Lower lobe of right lung (tissue), 2 donors: ENCODE measurements around the gene OR4C11. TPM values are rescaled to one million over a fixed set of nuclear protein-coding genes. Genes with fewer than 3 reads are reported as not detected.

Experiments used
- ATAC-seq, 2 donors: fragments of 200-7000 bp; cut with Tn5 transposase; one replicate each; pipeline ENCODE4 v1.9.1; 2020 to 2022; ENCODE audit warnings: mild to moderate bottlenecking in 2 of 2, moderate library complexity in 2 of 2
- DNase-seq: peaks from one replicate; pipeline ENCODE4 v3.0.0-alpha.2; 2020
- H3K27ac ChIP-seq: fragments of 200-600 bp; one replicate; pipeline ENCODE4 v1.8.0; 2022
- H3K27me3 ChIP-seq: fragments of 200-600 bp; one replicate; pipeline ENCODE4 v1.8.0; 2022; ENCODE audit warnings: low read depth
- H3K36me3 ChIP-seq: fragments of 200-600 bp; one replicate; pipeline ENCODE4 v1.8.0; 2022; ENCODE audit warnings: mild to moderate bottlenecking
- H3K4me1 ChIP-seq: fragments of 200-600 bp; one replicate; pipeline ENCODE4 v1.8.0; 2022
- H3K4me3 ChIP-seq: fragments of 200-600 bp; one replicate; pipeline ENCODE4 v1.8.0; 2022; ENCODE audit warnings: mild to moderate bottlenecking
- H3K9me3 ChIP-seq: fragments of 200-600 bp; one replicate; pipeline ENCODE4 v1.8.0; 2022
- intact Hi-C: fragments of 100-400 bp; cut with DNase I; formaldehyde crosslinking; loops from one replicate; pipeline ENCODE4 v1.11.0; 2022
- total RNA-seq: library from RNA; stranded (reverse); fragmentation: NEBNext Ultra II Directional; extraction: Animal tissue kit (Norgen Biotek cat#: 25700); gene quantifications from one replicate; pipeline ENCODE4 v1.2.1, GENCODE V29; 2021
- TF ChIP-seq, protein P1 (sequence below): fragments of 200-600 bp; IDR thresholded peaks from one replicate; pipeline ENCODE4 v1.8.0; 2022; ENCODE audit warnings: antibody characterized with exemption, mild to moderate bottlenecking
- donor health status: DM: no; HTN: yes; CAD: no; lungs with severe emphysema.

The OR4C11 gene
- total RNA-seq, 1 donor from 2014 or later = not detected

DNA sequence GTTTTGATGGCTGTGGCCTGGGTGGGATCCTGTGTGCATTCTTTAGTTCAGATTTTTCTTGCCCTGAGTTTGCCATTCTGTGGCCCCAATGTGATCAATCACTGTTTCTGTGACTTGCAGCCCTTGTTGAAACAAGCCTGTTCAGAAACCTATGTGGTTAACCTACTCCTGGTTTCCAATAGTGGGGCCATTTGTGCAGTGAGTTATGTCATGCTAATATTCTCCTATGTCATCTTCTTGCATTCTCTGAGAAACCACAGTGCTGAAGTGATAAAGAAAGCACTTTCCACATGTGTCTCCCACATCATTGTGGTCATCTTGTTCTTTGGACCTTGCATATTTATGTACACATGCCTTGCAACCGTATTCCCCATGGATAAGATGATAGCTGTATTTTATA is 34.9 kb downstream of the OR4C11 start:
- intact Hi-C loops = no loop called here
- Histone ChIP-seq H3K27ac (no peak overlapping the region), H3K36me3 (no peaks in the 10 kb centered on the region), H3K4me3 (no peak overlapping the region), H3K27me3 (no peaks in the 10 kb centered on the region), H3K4me1 (no peaks in the 10 kb centered on the region), H3K9me3 (no peaks in the 10 kb centered on the region)
- TF ChIP-seq, protein P1, sequence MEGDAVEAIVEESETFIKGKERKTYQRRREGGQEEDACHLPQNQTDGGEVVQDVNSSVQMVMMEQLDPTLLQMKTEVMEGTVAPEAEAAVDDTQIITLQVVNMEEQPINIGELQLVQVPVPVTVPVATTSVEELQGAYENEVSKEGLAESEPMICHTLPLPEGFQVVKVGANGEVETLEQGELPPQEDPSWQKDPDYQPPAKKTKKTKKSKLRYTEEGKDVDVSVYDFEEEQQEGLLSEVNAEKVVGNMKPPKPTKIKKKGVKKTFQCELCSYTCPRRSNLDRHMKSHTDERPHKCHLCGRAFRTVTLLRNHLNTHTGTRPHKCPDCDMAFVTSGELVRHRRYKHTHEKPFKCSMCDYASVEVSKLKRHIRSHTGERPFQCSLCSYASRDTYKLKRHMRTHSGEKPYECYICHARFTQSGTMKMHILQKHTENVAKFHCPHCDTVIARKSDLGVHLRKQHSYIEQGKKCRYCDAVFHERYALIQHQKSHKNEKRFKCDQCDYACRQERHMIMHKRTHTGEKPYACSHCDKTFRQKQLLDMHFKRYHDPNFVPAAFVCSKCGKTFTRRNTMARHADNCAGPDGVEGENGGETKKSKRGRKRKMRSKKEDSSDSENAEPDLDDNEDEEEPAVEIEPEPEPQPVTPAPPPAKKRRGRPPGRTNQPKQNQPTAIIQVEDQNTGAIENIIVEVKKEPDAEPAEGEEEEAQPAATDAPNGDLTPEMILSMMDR = no peak
- no peak for ATAC-seq
- DNase-seq = no peak

DNA sequence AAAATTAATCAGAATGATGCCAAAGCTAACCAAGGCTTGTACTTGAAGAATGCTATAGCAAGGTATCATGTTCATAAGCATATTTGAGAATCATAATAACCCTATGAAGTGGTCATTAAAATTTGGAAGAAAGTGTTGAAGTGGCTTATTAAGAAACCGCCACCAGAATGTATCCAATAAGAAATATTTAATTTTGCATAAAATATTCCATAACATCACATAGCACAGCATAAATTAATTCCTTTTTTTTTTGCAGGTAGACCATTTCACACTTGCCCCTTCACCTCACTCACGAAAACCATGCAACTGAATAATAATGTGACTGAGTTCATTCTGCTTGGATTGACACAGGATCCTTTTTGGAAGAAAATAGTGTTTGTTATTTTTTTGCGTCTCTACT is 35.6 kb downstream of the OR4C11 start, which contains the start of gene OR4C16:
OR4C16 (plus strand) TSS at position 301 of the 400 bp plus-strand sequence; CDS start at position 301, 0 bp downstream.
- Histone ChIP-seq H3K27me3 (no peaks in the 10 kb centered on the region), H3K4me3 (no peak within 1 kb of the TSS), H3K36me3 (no peaks in the 10 kb centered on the region), H3K9me3 (no peaks in the 10 kb centered on the region), H3K4me1 (no peaks in the 10 kb centered on the region), H3K27ac (no peak within 1 kb of the TSS)
- intact Hi-C loops = no loop called here
- TF ChIP-seq, protein P1 = no peak
- no peak for ATAC-seq
- no peak for DNase-seq

DNA sequence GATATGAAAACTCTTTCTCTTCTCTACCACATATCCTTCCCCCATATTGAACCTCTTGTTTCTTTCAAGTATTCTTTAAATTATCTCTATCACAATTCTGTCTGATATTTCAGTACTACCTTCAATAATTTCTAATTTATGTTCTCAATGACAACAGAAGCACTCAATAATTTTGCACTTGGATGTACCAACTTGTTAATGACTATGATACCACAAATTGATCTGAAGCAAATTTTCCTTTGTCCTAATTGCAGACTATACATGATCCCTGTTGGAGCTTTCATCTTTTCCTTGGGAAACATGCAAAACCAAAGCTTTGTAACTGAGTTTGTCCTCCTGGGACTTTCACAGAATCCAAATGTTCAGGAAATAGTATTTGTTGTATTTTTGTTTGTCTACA is 53.3 kb downstream of the OR4C11 start, which contains the start of gene OR4C15:
OR4C15 (plus strand) TSS at position 301 of the 400 bp plus-strand sequence; CDS start at position 301, 0 bp downstream.
- Histone ChIP-seq H3K9me3 (no peaks in the 10 kb centered on the region), H3K36me3 (no peaks in the 10 kb centered on the region), H3K27ac (no peak within 1 kb of the TSS), H3K4me1 (no peaks in the 10 kb centered on the region), H3K4me3 (no peak within 1 kb of the TSS), H3K27me3 (no peaks in the 10 kb centered on the region)
- no peak for ATAC-seq
- TF ChIP-seq, protein P1 = no peak
- intact Hi-C loops = no loop called here
- no peak for DNase-seq

Other genes starting within 250 kb of the OR4C11 start
- not detected for gene OR4A15, start 239.7 kb downstream of the OR4C11 start, total RNA-seq
- gene OR4C15, start 53.2 kb downstream of the OR4C11 start, total RNA-seq = not detected
- gene OR4C16, start 35.5 kb downstream of the OR4C11 start, total RNA-seq = not detected
- not detected for gene OR4P4, start 27.5 kb upstream of the OR4C11 start, total RNA-seq
- gene OR4S2, start 40.7 kb upstream of the OR4C11 start, total RNA-seq = not detected
- gene OR4C6, start 54.6 kb upstream of the OR4C11 start, total RNA-seq = not detected
- not detected for gene OR5D13, start 165.8 kb upstream of the OR4C11 start, total RNA-seq
- gene OR5D14, start 187.9 kb upstream of the OR4C11 start, total RNA-seq = not detected
- not detected for gene OR5L1, start 203.7 kb upstream of the OR4C11 start, total RNA-seq
- not detected for gene OR5D18, start 212.0 kb upstream of the OR4C11 start, total RNA-seq
- not detected for gene OR5L2, start 219.6 kb upstream of the OR4C11 start, total RNA-seq
- gene OR5D16, start 231.1 kb upstream of the OR4C11 start, total RNA-seq = not detected